ENCODE results near the gene TULP4.
"Not testable (repeated sequence)": the region's sequence is repeated elsewhere in the genome, so short reads cannot be mapped to it uniquely, and the experiment has no call there.

TULP4 gene

GRCh38 chr6:158518191-158519127 is 206.2 kb downstream of the TULP4 start:
- peak overlapping the region; percentile 79 for H3K4me2 ChIP-seq (ENCODE audit: low read depth, low read length, poor library complexity, severe bottlenecking)
- H3K79me2 ChIP-seq (ENCODE audit: insufficient read depth, low read length): no peaks in the 10 kb centered on the region
- H3K36me3 ChIP-seq (ENCODE audit: insufficient read depth, low read length): no peaks in the 10 kb centered on the region
- H3K9me2 ChIP-seq (replicated peaks; ENCODE audit: low read depth, low read length): no peaks in the 10 kb centered on the region
- H4K20me1 ChIP-seq (ENCODE audit: insufficient read depth, low read length, poor library complexity, severe bottlenecking): no peaks in the 10 kb centered on the region
- H3K9ac ChIP-seq (ENCODE audit: low read depth, low read length, poor library complexity, severe bottlenecking): peak overlapping the region; percentile 46
- H3K9me3 ChIP-seq (ENCODE audit: insufficient read depth, low read depth, low read length): no peaks in the 10 kb centered on the region
- TF ChIP-seq EZH2phosphoT487 (IDR thresholded peaks at IDR 0.05; ENCODE audit: borderline replicate concordance): no peak
- TF ChIP-seq, protein P1, sequence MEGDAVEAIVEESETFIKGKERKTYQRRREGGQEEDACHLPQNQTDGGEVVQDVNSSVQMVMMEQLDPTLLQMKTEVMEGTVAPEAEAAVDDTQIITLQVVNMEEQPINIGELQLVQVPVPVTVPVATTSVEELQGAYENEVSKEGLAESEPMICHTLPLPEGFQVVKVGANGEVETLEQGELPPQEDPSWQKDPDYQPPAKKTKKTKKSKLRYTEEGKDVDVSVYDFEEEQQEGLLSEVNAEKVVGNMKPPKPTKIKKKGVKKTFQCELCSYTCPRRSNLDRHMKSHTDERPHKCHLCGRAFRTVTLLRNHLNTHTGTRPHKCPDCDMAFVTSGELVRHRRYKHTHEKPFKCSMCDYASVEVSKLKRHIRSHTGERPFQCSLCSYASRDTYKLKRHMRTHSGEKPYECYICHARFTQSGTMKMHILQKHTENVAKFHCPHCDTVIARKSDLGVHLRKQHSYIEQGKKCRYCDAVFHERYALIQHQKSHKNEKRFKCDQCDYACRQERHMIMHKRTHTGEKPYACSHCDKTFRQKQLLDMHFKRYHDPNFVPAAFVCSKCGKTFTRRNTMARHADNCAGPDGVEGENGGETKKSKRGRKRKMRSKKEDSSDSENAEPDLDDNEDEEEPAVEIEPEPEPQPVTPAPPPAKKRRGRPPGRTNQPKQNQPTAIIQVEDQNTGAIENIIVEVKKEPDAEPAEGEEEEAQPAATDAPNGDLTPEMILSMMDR (conservative IDR thresholded peaks at IDR 0.05; ENCODE audit: low read length): peak; percentile 78
- H3K27me3 ChIP-seq (ENCODE audit: insufficient read depth, low read length, poor library complexity, severe bottlenecking): no peaks in the 10 kb centered on the region
- no peaks in the 10 kb centered on the region for H3F3A ChIP-seq (ENCODE audit: low read depth)
- H3K4me3 ChIP-seq (ENCODE audit: low read length, poor library complexity, severe bottlenecking): peak overlapping the region; percentile 77
- H2AFZ ChIP-seq (ENCODE audit: low read length): peak overlapping the region; percentile 92
- peaks cover 17% of the 10 kb centered on the region for H3K4me1 ChIP-seq (ENCODE audit: insufficient read depth, low read length, poor library complexity, severe bottlenecking)

DNA sequence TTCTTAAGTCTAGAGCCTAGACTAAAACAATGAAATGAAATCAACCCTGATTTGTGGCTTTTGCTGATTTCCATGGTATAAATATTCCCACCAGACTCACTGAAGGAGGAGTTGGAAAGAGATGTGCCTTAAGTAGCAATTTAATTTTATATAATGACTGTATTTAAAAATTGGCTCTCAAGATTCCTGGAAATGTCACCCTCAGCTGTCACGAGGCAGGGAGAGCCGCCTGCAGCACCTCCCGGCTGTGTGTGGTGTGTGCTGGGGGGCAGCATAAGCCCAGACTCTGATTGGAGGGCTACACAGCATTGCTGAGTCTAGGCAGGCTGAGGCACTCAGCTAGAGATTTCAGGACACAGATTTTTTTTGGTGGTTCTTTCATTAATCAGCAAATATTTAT is 207.0 kb downstream of the TULP4 start:
- H3K4me1 ChIP-seq (ENCODE audit: insufficient read depth, low read length, poor library complexity, severe bottlenecking): peaks cover 12% of the 10 kb centered on the region
- no peak for TF ChIP-seq EZH2phosphoT487 (IDR thresholded peaks at IDR 0.05; ENCODE audit: borderline replicate concordance)
- TF ChIP-seq, protein P1 (conservative IDR thresholded peaks at IDR 0.05; ENCODE audit: low read length): no peak
- H3K36me3 ChIP-seq (ENCODE audit: insufficient read depth, low read length): no peaks in the 10 kb centered on the region
- H3F3A ChIP-seq (ENCODE audit: low read depth): no peaks in the 10 kb centered on the region
- no peaks in the 10 kb centered on the region for H3K9me2 ChIP-seq (replicated peaks; ENCODE audit: low read depth, low read length)
- H3K9ac ChIP-seq (ENCODE audit: low read depth, low read length, poor library complexity, severe bottlenecking): no peak overlapping the region
- H3K27me3 ChIP-seq (ENCODE audit: insufficient read depth, low read length, poor library complexity, severe bottlenecking): no peaks in the 10 kb centered on the region
- no peak overlapping the region for H3K4me2 ChIP-seq (ENCODE audit: low read depth, low read length, poor library complexity, severe bottlenecking)
- H3K79me2 ChIP-seq (ENCODE audit: insufficient read depth, low read length): no peaks in the 10 kb centered on the region
- no peaks in the 10 kb centered on the region for H4K20me1 ChIP-seq (ENCODE audit: insufficient read depth, low read length, poor library complexity, severe bottlenecking)
- no peaks in the 10 kb centered on the region for H3K9me3 ChIP-seq (ENCODE audit: insufficient read depth, low read depth, low read length)
- H2AFZ ChIP-seq (ENCODE audit: low read length): no peak overlapping the region
- H3K4me3 ChIP-seq (ENCODE audit: low read length, poor library complexity, severe bottlenecking): no peak overlapping the region

DNA sequence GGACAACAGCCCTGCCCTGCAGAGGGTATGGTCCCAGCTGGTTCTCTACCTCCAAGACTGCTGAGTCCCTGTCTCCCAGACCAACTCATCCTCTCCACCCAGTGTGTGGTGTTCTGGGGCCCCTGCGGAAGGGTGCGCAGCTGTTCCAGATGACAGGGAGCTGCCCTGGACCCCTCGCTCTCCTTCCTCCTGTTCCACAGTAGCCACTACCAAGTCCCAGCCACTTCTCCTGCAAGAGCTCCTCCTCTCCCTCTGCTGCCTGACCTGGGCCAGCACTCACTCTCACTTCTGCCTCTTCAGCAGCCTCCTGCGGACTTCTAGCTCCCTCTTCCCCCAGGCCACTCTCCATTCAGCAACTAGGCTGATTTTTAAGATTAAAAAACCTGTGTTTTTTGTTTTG is 207.5 kb downstream of the TULP4 start:
- Histone ChIP-seq H3K36me3 (ENCODE audit: insufficient read depth, low read length) (no peaks in the 10 kb centered on the region), H3K9me3 (ENCODE audit: insufficient read depth, low read depth, low read length) (no peaks in the 10 kb centered on the region), H3K9me2 (replicated peaks; ENCODE audit: low read depth, low read length) (no peaks in the 10 kb centered on the region), H3K4me1 (ENCODE audit: insufficient read depth, low read length, poor library complexity, severe bottlenecking) (peaks cover 8% of the 10 kb centered on the region), H3K4me2 (ENCODE audit: low read depth, low read length, poor library complexity, severe bottlenecking) (no peak overlapping the region), H3K27me3 (ENCODE audit: insufficient read depth, low read length, poor library complexity, severe bottlenecking) (no peaks in the 10 kb centered on the region), H2AFZ (ENCODE audit: low read length) (no peak overlapping the region), H3K79me2 (ENCODE audit: insufficient read depth, low read length) (no peaks in the 10 kb centered on the region), H4K20me1 (ENCODE audit: insufficient read depth, low read length, poor library complexity, severe bottlenecking) (no peaks in the 10 kb centered on the region), H3F3A (ENCODE audit: low read depth) (no peaks in the 10 kb centered on the region), H3K9ac (ENCODE audit: low read depth, low read length, poor library complexity, severe bottlenecking) (no peak overlapping the region), H3K4me3 (ENCODE audit: low read length, poor library complexity, severe bottlenecking) (no peak overlapping the region)
- TF ChIP-seq, protein P1 (conservative IDR thresholded peaks at IDR 0.05; ENCODE audit: low read length): no peak
- TF ChIP-seq EZH2phosphoT487 (IDR thresholded peaks at IDR 0.05; ENCODE audit: borderline replicate concordance): no peak

- not testable (repeated sequence) for H2AFZ ChIP-seq (ENCODE audit: low read length); H3K36me3 ChIP-seq (ENCODE audit: insufficient read depth, low read length); H4K20me1 ChIP-seq (ENCODE audit: insufficient read depth, low read length, poor library complexity, severe bottlenecking); H3K27me3 ChIP-seq (ENCODE audit: insufficient read depth, low read length, poor library complexity, severe bottlenecking); H3K9me3 ChIP-seq (ENCODE audit: insufficient read depth, low read depth, low read length); H3K4me2 ChIP-seq (ENCODE audit: low read depth, low read length, poor library complexity, severe bottlenecking); H3K79me2 ChIP-seq (ENCODE audit: insufficient read depth, low read length); H3K9me2 ChIP-seq (replicated peaks; ENCODE audit: low read depth, low read length); H3K4me3 ChIP-seq (ENCODE audit: low read length, poor library complexity, severe bottlenecking); H3F3A ChIP-seq (ENCODE audit: low read depth); H3K9ac ChIP-seq (ENCODE audit: low read depth, low read length, poor library complexity, severe bottlenecking); H3K4me1 ChIP-seq (ENCODE audit: insufficient read depth, low read length, poor library complexity, severe bottlenecking)
These were observed 208.7 kb downstream of the TULP4 start for GRCh38 chr6:158520975-158521374.

All from Loucy (cell line).